Head of caudate nucleus (tissue), 42 donors: ENCODE data around the gene NLRC5.
A peak's percentile ranks its signal among the peaks of the same experiment; 100 is the strongest.

Experiments
- DNase-seq, 42 donors: peaks; one replicate each; pipeline versions ENCODE4 v3.0.0 to v3.0.0-alpha.2; 2020 to 2021; ENCODE audit warnings: mixed read lengths in 7 of 42
- intact Hi-C: fragments of 100-400 bp; cut with DNase I; formaldehyde crosslinking; loops from one replicate; pipeline ENCODE4 v1.15.0; 2022

NLRC5 gene

GRCh38 chr16:56988948-56989945 is at the start of gene NLRC5:
Gene NLRC5 (plus strand): TSS chr16:56989557. CDS start chr16:57020713, 31,156 bp downstream.
- intact Hi-C loops = no loop called here
- DNase-seq = peak; percentile 69 to 96 (median 85)

- intact Hi-C loops = loop anchor here (10.0 kb wide), 1 partner anchor 75 kb away; the partner anchor contains the start of gene SLC12A3
- no peak for DNase-seq
These were observed 49.6 kb upstream of the NLRC5 start for GRCh38 chr16:56939801-56940200.

- intact Hi-C loops = no loop called here
- peak in 1 of 42 donors; percentile 7 for DNase-seq
These were observed 48.3 kb upstream of the NLRC5 start for GRCh38 chr16:56941092-56941491.

- intact Hi-C loops = no loop called here
These were observed 47.5 kb upstream of the NLRC5 start for GRCh38 chr16:56941856-56942331.

GRCh38 chr16:56943761-56944375 is 45.5 kb upstream of the NLRC5 start:
- intact Hi-C loops = no loop called here

More at GRCh38 chr16:56941856-56942331, 47.5 kb upstream of the NLRC5 start:
- DNase-seq = peak in 1 of 42 donors; percentile 9

GRCh38 chr16:56944954-56945839 is 44.2 kb upstream of the NLRC5 start:
- DNase-seq = peak in 5 of 42 donors; percentile 11 to 42 (median 30)
- intact Hi-C loops = no loop called here

More at GRCh38 chr16:56943761-56944375, 45.5 kb upstream of the NLRC5 start:
- peak in 2 of 42 donors; percentile 19 to 38 for DNase-seq

GRCh38 chr16:56945847-56946527 is 43.4 kb upstream of the NLRC5 start:
- DNase-seq = peak in 1 of 42 donors; percentile 11
- intact Hi-C loops = no loop called here

- peak in 41 of 42 donors; percentile 29 to 93 (median 69) for DNase-seq
- intact Hi-C loops = no loop called here
These were observed 42.4 kb upstream of the NLRC5 start for GRCh38 chr16:56946767-56947603.

GRCh38 chr16:56947604-56947995 is 41.8 kb upstream of the NLRC5 start:
- DNase-seq = peak in 4 of 42 donors; percentile 10 to 28 (median 14)
- intact Hi-C loops = no loop called here

- DNase-seq = peak in 3 of 42 donors; percentile 3 to 13 (median 6)
These were observed 41.1 kb upstream of the NLRC5 start for GRCh38 chr16:56948234-56948633.

GRCh38 chr16:56950051-56950450 is 39.3 kb upstream of the NLRC5 start:
- DNase-seq = peak in 1 of 42 donors; percentile 10
- intact Hi-C loops = no loop called here

More at GRCh38 chr16:56948234-56948633, 41.1 kb upstream of the NLRC5 start:
- intact Hi-C loops = no loop called here

GRCh38 chr16:56950455-56950854 is 38.9 kb upstream of the NLRC5 start:
- intact Hi-C loops = no loop called here
- DNase-seq = peak in 1 of 42 donors; percentile 11

- intact Hi-C loops = no loop called here
- peak in 17 of 42 donors; percentile 20 to 61 (median 34) for DNase-seq
These were observed 38.2 kb upstream of the NLRC5 start for GRCh38 chr16:56950881-56951771.

- intact Hi-C loops = no loop called here
- DNase-seq = no peak
These were observed 36.4 kb upstream of the NLRC5 start for GRCh38 chr16:56953006-56953405.

GRCh38 chr16:56956076-56956475 is 33.3 kb upstream of the NLRC5 start:
- intact Hi-C loops = no loop called here
- no peak for DNase-seq

- intact Hi-C loops = no loop called here
- no peak for DNase-seq
These were observed 32.6 kb upstream of the NLRC5 start for GRCh38 chr16:56956756-56957155.
